BJ (cell line): Measurements from ENCODE around the gene MAP3K9. TPM values are rescaled to one million over a fixed set of nuclear protein-coding genes. Genes with fewer than 3 reads are reported as not detected.

Source experiments
- CTCF ChIA-PET: fragments of 350-600 bp; formaldehyde crosslinking; extraction: SDS; loops from one replicate; lab custom pipeline; 2021; ENCODE audit warnings: antibody characterized with exemption, inconsistent platforms; lab: Yijun Ruan, JAX
- POLR2A ChIA-PET: fragments of 300-600 bp; sonication (Branson Sonifier 250); formaldehyde crosslinking; extraction: SDS; loops from one replicate; lab custom pipeline; 2021; ENCODE audit warnings: antibody characterized with exemption; lab: Charles Lee
- DNase-seq: peaks from one replicate; pipeline ENCODE4 v3.0.0-alpha.2; 2011; ENCODE audit warnings: low read depth
- H3K27me3 ChIP-seq: 2 replicates; pipeline ENCODE4 v1.6.0; 2011; ENCODE audit warnings: low read length; ENCODE audit not compliant: control insufficient read depth, insufficient read depth
- H3K36me3 ChIP-seq: 2 replicates; pipeline ENCODE4 v1.5.1; 2011; ENCODE audit warnings: low read length; ENCODE audit not compliant: control insufficient read depth, insufficient read depth
- H3K4me3 ChIP-seq: 2 replicates; pipeline ENCODE4 v1.5.1; 2011; ENCODE audit warnings: low read depth, mild to moderate bottlenecking, control low read depth, low read length
- CTCF ChIP-seq: IDR thresholded peaks from 2 replicates; pipeline ENCODE4 v1.5.1; 2011; ENCODE audit warnings: low read depth, mild to moderate bottlenecking, control low read depth, inconsistent platforms, low read length, moderate library complexity; ENCODE audit not compliant: insufficient read depth
- polyA plus RNA-seq: library from polyadenylated mRNA; depleted of rRNA; stranded (reverse); fragments of >200 nt; gene quantifications from 2 replicates; pipeline ENCODE4 v1.2.3, GENCODE V29; 2011

MAP3K9 gene
- polyA plus RNA-seq, 1 experiment, result 0.45 TPM

- no peak for DNase-seq
- H3K4me3 ChIP-seq, result no peak overlapping the region
- ChIA-PET POLR2A (no interaction called here), CTCF (interaction anchor here (0.8 to 1.0 kb wide), 2 partner anchors 36 to 139 kb away, joined by 3 to 5 read pairs; no protein-coding TSS in a partner anchor)
- H3K27me3 ChIP-seq, result no peaks in the 10 kb centered on the region
- H3K36me3 ChIP-seq, result no peaks in the 10 kb centered on the region
- no peak for TF ChIP-seq CTCF
Observed at GRCh38 chr14:70833884-70834283, 24.6 kb upstream of the MAP3K9 start.

GRCh38 chr14:70832561-70833305 is 23.4 kb upstream of the MAP3K9 start:
- H3K27me3 ChIP-seq, result no peaks in the 10 kb centered on the region
- DNase-seq, result no peak
- CTCF ChIA-PET, result interaction anchor here (0.8 to 1.2 kb wide), 5 partner anchors 8 to 140 kb away, joined by 3 to 6 read pairs (median 3); partner anchors contain the start of gene PCNX1
- no peak for TF ChIP-seq CTCF
- POLR2A ChIA-PET, result no interaction called here
- no peaks in the 10 kb centered on the region for H3K36me3 ChIP-seq
- H3K4me3 ChIP-seq, result no peak overlapping the region

GRCh38 chr14:70830998-70831781 is 21.9 kb upstream of the MAP3K9 start:
- no peaks in the 10 kb centered on the region for H3K27me3 ChIP-seq
- DNase-seq, result no peak
- H3K4me3 ChIP-seq, result no peak overlapping the region
- ChIA-PET POLR2A (no interaction called here), CTCF (interaction anchor here (1.2 kb wide), 1 partner anchor 76 kb away, joined by 4 read pairs; the partner anchor contains the start of gene PCNX1)
- TF ChIP-seq CTCF, result no peak
- no peaks in the 10 kb centered on the region for H3K36me3 ChIP-seq

GRCh38 chr14:70828188-70828587 is 18.9 kb upstream of the MAP3K9 start:
- ChIA-PET POLR2A (no interaction called here), CTCF (interaction anchor here (0.8 to 1.6 kb wide), 7 partner anchors 10 to 149 kb away, joined by 3 to 19 read pairs (median 4); no protein-coding TSS in a partner anchor)
- no peak for TF ChIP-seq CTCF

GRCh38 chr14:70827752-70828151 is 18.4 kb upstream of the MAP3K9 start:
- Histone ChIP-seq H3K36me3 (no peaks in the 10 kb centered on the region), H3K4me3 (no peak overlapping the region), H3K27me3 (no peaks in the 10 kb centered on the region)
- POLR2A ChIA-PET, result no interaction called here
- DNase-seq, result no peak
- no peak for TF ChIP-seq CTCF
- CTCF ChIA-PET, result interaction anchor here (0.8 to 2.0 kb wide), 9 partner anchors 8 to 149 kb away, joined by 3 to 19 read pairs (median 4); no protein-coding TSS in a partner anchor

More at GRCh38 chr14:70828188-70828587, 18.9 kb upstream of the MAP3K9 start:
- Histone ChIP-seq H3K36me3 (no peaks in the 10 kb centered on the region), H3K27me3 (no peaks in the 10 kb centered on the region), H3K4me3 (no peak overlapping the region)
- no peak for DNase-seq
